Peyer's patch (tissue), 4 donors: ENCODE results near the gene HES7.

Source experiments
- POLR2A ChIP-seq, 2 donors: fragments of 450-650 bp; IDR thresholded peaks; one replicate each; pipeline ENCODE4 v1.5.1; 2017; ENCODE audit warnings: antibody characterized with exemption in 2 of 2, mild to moderate bottlenecking in 2 of 2, moderate library complexity in 2 of 2
- TF ChIP-seq, protein P1 (sequence below), 6 experiments: fragments of 450-650 bp in 4 of 6; fragments of 200-600 bp in 2 of 6; sonication (generic) in 1 of 6; IDR thresholded peaks; one replicate each; pipeline ENCODE4 v1.5.1; 2017 to 2019; ENCODE audit warnings: antibody characterized with exemption in 6 of 6, mild to moderate bottlenecking in 3 of 6, moderate library complexity in 1 of 6

DNA sequence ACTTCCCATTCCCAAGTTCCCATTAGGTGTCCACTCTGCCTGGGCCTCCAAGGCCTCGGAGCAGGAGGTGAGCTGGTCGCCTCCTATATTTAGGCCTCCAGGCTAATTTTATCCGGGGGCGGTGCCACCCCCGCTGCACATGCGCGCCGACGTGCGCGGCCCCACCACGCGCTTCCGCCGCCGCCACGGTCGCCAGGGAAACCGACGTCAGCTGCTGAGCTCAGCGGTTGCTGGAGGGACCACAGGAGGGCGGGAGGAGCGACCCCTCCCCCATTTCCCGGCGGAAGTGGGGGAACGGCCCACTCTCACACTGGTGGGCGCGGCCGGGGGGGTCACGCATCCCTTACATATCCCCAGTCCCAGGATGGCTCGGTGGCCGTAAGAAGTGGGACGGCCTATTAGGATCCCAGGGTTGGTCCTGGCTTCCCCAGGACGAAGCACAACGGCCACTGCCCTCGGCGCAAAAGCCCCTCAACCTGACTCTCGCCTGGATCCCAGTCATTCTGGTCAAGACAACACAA, 27.3 kb upstream of the HES7 start:
- TF ChIP-seq, protein P1, sequence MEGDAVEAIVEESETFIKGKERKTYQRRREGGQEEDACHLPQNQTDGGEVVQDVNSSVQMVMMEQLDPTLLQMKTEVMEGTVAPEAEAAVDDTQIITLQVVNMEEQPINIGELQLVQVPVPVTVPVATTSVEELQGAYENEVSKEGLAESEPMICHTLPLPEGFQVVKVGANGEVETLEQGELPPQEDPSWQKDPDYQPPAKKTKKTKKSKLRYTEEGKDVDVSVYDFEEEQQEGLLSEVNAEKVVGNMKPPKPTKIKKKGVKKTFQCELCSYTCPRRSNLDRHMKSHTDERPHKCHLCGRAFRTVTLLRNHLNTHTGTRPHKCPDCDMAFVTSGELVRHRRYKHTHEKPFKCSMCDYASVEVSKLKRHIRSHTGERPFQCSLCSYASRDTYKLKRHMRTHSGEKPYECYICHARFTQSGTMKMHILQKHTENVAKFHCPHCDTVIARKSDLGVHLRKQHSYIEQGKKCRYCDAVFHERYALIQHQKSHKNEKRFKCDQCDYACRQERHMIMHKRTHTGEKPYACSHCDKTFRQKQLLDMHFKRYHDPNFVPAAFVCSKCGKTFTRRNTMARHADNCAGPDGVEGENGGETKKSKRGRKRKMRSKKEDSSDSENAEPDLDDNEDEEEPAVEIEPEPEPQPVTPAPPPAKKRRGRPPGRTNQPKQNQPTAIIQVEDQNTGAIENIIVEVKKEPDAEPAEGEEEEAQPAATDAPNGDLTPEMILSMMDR (IDR thresholded peaks at IDR 0.05) = peak in 4 of 6 experiments; percentile 5 to 28 (median 8)
- TF ChIP-seq POLR2A (IDR thresholded peaks at IDR 0.05) = no peak
